ENCODE measurements around the gene CALN1. TPM values are rescaled to one million over a fixed set of nuclear protein-coding genes. Genes with fewer than 3 reads are reported as not detected.
A peak's percentile ranks its signal among the peaks of the same experiment; 100 is the strongest.

Gene CALN1
- total and polyA plus RNA-seq, 9 of the 15 experiments (the other 6 are each of a cell fraction or from before 2014, with no cell fraction given): 1.4 to 7.5 (median 3.3) TPM

Small RNAs within 50 kb of the gene (small RNA-seq; reads per million reads assigned to genes)
- gene AC005011.1 (not detected), gene RNA5SP232 (1.2 reads per million, percentile 68 among the genes with 10 or more reads in this experiment)
